GM18505 (cell line): ENCODE data around the gene CASD1.

Source experiments
- ATAC-seq: cut with Tn5 transposase; IDR thresholded peaks from one replicate; pipeline ENCODE4 v1.9.1; 2021; ENCODE audit not compliant: unreplicated experiment
- POLR2A ChIP-seq: IDR thresholded peaks from 4 replicates; pipeline ENCODE4 v1.6.1; 2011; ENCODE audit warnings: borderline replicate concordance; ENCODE audit not compliant: insufficient read depth, insufficient read length; ENCODE audit errors: extremely low read depth

CASD1 gene

GRCh38 chr7:94576316-94576715, 66.7 kb downstream of the CASD1 start:
- TF ChIP-seq POLR2A = no peak
- no peak for ATAC-seq

- ATAC-seq = no peak
- no peak for TF ChIP-seq POLR2A
Observed at GRCh38 chr7:94577357-94577756, 67.7 kb downstream of the CASD1 start.

GRCh38 chr7:94578614-94579013, 69.0 kb downstream of the CASD1 start:
- no peak for ATAC-seq
- TF ChIP-seq POLR2A = no peak

- no peak for TF ChIP-seq POLR2A
Observed at GRCh38 chr7:94579470-94579869, 69.9 kb downstream of the CASD1 start.

GRCh38 chr7:94580601-94581000, 71.0 kb downstream of the CASD1 start:
- no peak for TF ChIP-seq POLR2A
- ATAC-seq = no peak

More at GRCh38 chr7:94579470-94579869, 69.9 kb downstream of the CASD1 start:
- ATAC-seq = no peak

- no peak for ATAC-seq
- no peak for TF ChIP-seq POLR2A
Observed at GRCh38 chr7:94584113-94584512, 74.5 kb downstream of the CASD1 start.

- TF ChIP-seq POLR2A = no peak
- no peak for ATAC-seq
Observed at GRCh38 chr7:94588075-94588474, 78.5 kb downstream of the CASD1 start.

- peak; percentile 52 for ATAC-seq
- no peak for TF ChIP-seq POLR2A
Observed at GRCh38 chr7:94590526-94591162, 81.0 kb downstream of the CASD1 start.

GRCh38 chr7:94591176-94591575, 81.6 kb downstream of the CASD1 start:
- TF ChIP-seq POLR2A = no peak
- ATAC-seq = peak; percentile 77

- no peak for TF ChIP-seq POLR2A
Observed at GRCh38 chr7:94594882-94595281, 85.3 kb downstream of the CASD1 start.

GRCh38 chr7:94595717-94596116, 86.1 kb downstream of the CASD1 start:
- no peak for TF ChIP-seq POLR2A
- no peak for ATAC-seq

More at GRCh38 chr7:94594882-94595281, 85.3 kb downstream of the CASD1 start:
- ATAC-seq = no peak

GRCh38 chr7:94600267-94600666, 90.7 kb downstream of the CASD1 start:
- no peak for ATAC-seq

GRCh38 chr7:94602181-94602580, 92.6 kb downstream of the CASD1 start:
- no peak for ATAC-seq
- TF ChIP-seq POLR2A = no peak

More at GRCh38 chr7:94600267-94600666, 90.7 kb downstream of the CASD1 start:
- TF ChIP-seq POLR2A = no peak

- no peak for TF ChIP-seq POLR2A
- ATAC-seq = peak; percentile 86
Observed at GRCh38 chr7:94605031-94605430, 95.4 kb downstream of the CASD1 start.
